Testis (tissue), 3 donors: ENCODE results near the gene LAMP5. TPM values are rescaled to one million over a fixed set of nuclear protein-coding genes. Genes with fewer than 3 reads are reported as not detected.

Experiments used
- DNase-seq: peaks from one replicate; pipeline ENCODE4 v3.0.0-alpha.2; 2019
- H3K27ac ChIP-seq, 2 donors: fragments of 200-600 bp; sonication (generic); one replicate each; pipeline ENCODE4 v1.5.1; 2019
- H3K27me3 ChIP-seq: fragments of 200-600 bp; sonication (generic); one replicate; pipeline ENCODE4 v1.5.1; 2019
- H3K36me3 ChIP-seq: fragments of 200-600 bp; sonication (generic); one replicate; pipeline ENCODE4 v1.5.1; 2017; ENCODE audit warnings: low read depth; ENCODE audit errors: missing control alignments
- H3K4me1 ChIP-seq: fragments of 200-600 bp; sonication (generic); one replicate; pipeline ENCODE4 v1.5.1; 2019
- H3K4me3 ChIP-seq, 2 donors: fragments of 200-600 bp; sonication (generic); one replicate each; pipeline ENCODE4 v1.5.1; 2017 to 2019
- H3K9me3 ChIP-seq: fragments of 200-600 bp; sonication (generic); one replicate; pipeline ENCODE4 v1.5.1; 2017
- POLR2A ChIP-seq: fragments of 450-650 bp; IDR thresholded peaks from one replicate; pipeline ENCODE4 v1.6.1; 2017; ENCODE audit warnings: antibody characterized with exemption, mild to moderate bottlenecking, moderate library complexity
- WGBS, 2 donors: methylation state at CpG; one replicate each; pipeline ENCODE4 v1.1.5; 2018; 5-methylcytosine and 5-hydroxymethylcytosine counted together
- intact Hi-C: fragments of 100-400 bp; cut with DNase I; formaldehyde crosslinking; loops from one replicate; pipeline ENCODE4 v1.15.1; 2023; ENCODE audit warnings: low total_unique reads
- polyA plus RNA-seq: library from polyadenylated mRNA; stranded (reverse); fragments of 350-450 nt; fragmentation: Illumina TruSeq; extraction: RNeasy Lipid Tissue Mini Kit (QIAGEN cat#74804); gene quantifications from one replicate; pipeline ENCODE4 v1.2.3, GENCODE V29; 2014; ENCODE audit warnings: low read depth, low replicate concordance; ENCODE audit not compliant: insufficient read depth
- total RNA-seq, 2 donors: library from RNA; depleted of rRNA; stranded (reverse); fragments of >200 nt; gene quantifications; one replicate each; pipeline ENCODE4 v1.2.3, GENCODE V29; 2016
- TF ChIP-seq, protein P1 (sequence below), 3 experiments: fragments of 450-650 bp in 2 of 3; fragments of 200-600 bp in 1 of 3; sonication (generic) in 1 of 3; IDR thresholded peaks; one replicate each; pipeline ENCODE4 v1.5.1; 2016 to 2019; ENCODE audit warnings: antibody characterized with exemption in 3 of 3, mild to moderate bottlenecking in 2 of 3, moderate library complexity in 1 of 3

Gene LAMP5
- total and polyA plus RNA-seq, 3 donors from 2014 or later, result 0.62 to 1.7 (median 0.71) TPM

DNA sequence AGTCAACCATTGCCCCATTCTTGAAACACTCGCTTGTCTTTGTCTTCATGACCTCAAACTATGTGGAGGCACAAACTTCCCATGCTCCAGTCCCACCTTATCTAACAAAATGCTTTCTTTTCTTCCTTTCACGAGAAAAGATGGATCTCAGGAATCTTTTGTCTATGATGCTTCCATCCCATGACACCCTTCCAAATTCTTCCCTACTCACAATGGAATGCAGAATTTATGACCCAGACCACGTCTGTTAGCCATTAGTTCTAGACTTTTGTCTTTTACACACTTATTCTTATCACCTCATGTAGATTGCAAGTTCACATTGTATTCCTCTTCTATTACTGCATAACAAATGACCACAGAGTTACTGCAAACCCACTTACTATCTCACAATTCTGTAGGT lies 24.2 kb upstream of the LAMP5 start:
- Histone ChIP-seq H3K4me1 (no peaks in the 10 kb centered on the region), H3K9me3 (no peaks in the 10 kb centered on the region), H3K4me3 (no peak overlapping the region), H3K27me3 (no peaks in the 10 kb centered on the region), H3K27ac (no peak overlapping the region), H3K36me3 (no peaks in the 10 kb centered on the region)
- TF ChIP-seq, protein P1, sequence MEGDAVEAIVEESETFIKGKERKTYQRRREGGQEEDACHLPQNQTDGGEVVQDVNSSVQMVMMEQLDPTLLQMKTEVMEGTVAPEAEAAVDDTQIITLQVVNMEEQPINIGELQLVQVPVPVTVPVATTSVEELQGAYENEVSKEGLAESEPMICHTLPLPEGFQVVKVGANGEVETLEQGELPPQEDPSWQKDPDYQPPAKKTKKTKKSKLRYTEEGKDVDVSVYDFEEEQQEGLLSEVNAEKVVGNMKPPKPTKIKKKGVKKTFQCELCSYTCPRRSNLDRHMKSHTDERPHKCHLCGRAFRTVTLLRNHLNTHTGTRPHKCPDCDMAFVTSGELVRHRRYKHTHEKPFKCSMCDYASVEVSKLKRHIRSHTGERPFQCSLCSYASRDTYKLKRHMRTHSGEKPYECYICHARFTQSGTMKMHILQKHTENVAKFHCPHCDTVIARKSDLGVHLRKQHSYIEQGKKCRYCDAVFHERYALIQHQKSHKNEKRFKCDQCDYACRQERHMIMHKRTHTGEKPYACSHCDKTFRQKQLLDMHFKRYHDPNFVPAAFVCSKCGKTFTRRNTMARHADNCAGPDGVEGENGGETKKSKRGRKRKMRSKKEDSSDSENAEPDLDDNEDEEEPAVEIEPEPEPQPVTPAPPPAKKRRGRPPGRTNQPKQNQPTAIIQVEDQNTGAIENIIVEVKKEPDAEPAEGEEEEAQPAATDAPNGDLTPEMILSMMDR (IDR thresholded peaks at IDR 0.05), result no peak
- TF ChIP-seq POLR2A, result no peak
- intact Hi-C loops, result no loop called here
- no peak for DNase-seq
- 75% methylated on average over 3 of the region's 3 CpGs for WGBS, 2 donors

DNA sequence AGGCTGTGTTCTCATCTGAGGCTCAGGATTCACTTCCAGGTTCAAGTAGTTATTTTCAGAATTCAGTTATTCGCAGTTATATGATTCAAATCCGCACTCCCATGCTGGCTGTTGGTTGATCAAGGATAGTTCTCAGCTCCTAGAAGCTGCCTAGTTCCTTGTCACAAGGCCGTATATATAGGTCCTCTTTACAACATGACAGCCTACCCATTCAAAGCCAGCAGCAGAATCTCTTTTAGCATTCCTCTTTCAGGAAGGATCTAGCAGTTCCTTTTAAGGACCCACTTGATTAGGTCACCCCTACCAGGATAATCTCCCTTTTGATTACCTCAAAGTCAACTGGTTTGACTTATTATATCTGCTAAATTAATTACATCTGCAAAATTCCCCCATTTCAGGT lies 23.8 kb upstream of the LAMP5 start:
- Histone ChIP-seq H3K4me3 (no peak overlapping the region), H3K36me3 (no peaks in the 10 kb centered on the region), H3K27me3 (no peaks in the 10 kb centered on the region), H3K27ac (no peak overlapping the region), H3K4me1 (no peaks in the 10 kb centered on the region), H3K9me3 (no peaks in the 10 kb centered on the region)
- no peak for TF ChIP-seq POLR2A
- TF ChIP-seq, protein P1 (IDR thresholded peaks at IDR 0.05), result no peak
- WGBS, 2 donors, result 89 to 96% methylated on average over 3 of the region's 3 CpGs
- no peak for DNase-seq
- intact Hi-C loops, result no loop called here

DNA sequence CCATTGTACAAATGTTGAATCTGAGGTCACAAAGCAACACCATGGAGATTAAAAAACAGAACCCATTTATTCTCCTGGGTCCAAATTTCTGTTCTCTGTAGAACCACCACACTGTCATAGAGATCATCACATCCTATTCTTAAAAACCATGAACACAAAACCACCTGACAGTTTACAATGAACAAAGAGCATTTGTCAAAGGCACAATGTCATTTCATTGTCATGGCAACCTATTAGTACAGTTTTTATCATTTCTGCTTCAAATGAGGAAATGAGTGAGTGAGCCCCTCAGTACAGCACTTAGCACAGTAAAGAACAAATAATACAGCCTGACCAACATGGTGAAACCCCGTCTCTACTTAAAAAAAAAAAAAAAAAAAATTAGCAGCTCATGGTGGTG lies 23.1 kb upstream of the LAMP5 start:
- H3K4me1 ChIP-seq, result no peaks in the 10 kb centered on the region
- TF ChIP-seq, protein P1 (IDR thresholded peaks at IDR 0.05), result no peak
- TF ChIP-seq POLR2A, result no peak
- H3K27ac ChIP-seq, result no peak overlapping the region
- H3K27me3 ChIP-seq, result no peaks in the 10 kb centered on the region
- intact Hi-C loops, result no loop called here
- no peak overlapping the region for H3K4me3 ChIP-seq
- H3K36me3 ChIP-seq, result no peaks in the 10 kb centered on the region
- WGBS, 2 donors, result 85 to 89% methylated on average over 1 of the region's 1 CpG
- H3K9me3 ChIP-seq, result no peaks in the 10 kb centered on the region
- no peak for DNase-seq

DNA sequence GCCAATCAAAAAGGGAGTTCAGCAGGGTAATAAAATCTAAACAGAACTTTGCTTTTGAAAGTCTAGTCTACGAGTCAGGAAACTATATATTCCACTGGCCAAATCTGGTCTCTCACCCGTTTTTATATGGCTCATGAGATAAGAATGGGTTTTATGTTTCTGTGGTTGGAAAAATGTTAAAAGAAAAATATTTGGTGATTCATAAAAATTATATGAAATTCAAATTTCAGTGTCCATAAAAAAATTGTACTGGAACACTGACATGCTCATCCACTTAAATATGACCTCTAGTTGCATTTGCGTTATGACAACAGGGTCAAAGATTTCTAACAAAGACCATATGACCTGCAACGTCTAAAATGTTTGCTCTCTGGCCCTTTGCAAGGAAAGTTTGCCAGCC lies 22.3 kb upstream of the LAMP5 start:
- Histone ChIP-seq H3K9me3 (no peaks in the 10 kb centered on the region), H3K36me3 (no peaks in the 10 kb centered on the region), H3K27me3 (no peaks in the 10 kb centered on the region), H3K4me3 (no peak overlapping the region), H3K27ac (no peak overlapping the region), H3K4me1 (no peaks in the 10 kb centered on the region)
- intact Hi-C loops, result no loop called here
- no peak for TF ChIP-seq POLR2A
- TF ChIP-seq, protein P1 (IDR thresholded peaks at IDR 0.05), result no peak
- no peak for DNase-seq
- WGBS, 2 donors, result 71 to 75% methylated on average over 4 of the region's 4 CpGs

GRCh38 chr20:9493803-9494202 lies 20.6 kb upstream of the LAMP5 start:
- Histone ChIP-seq H3K4me3 (no peak overlapping the region), H3K36me3 (no peaks in the 10 kb centered on the region), H3K4me1 (no peaks in the 10 kb centered on the region), H3K27ac (no peak overlapping the region), H3K9me3 (no peaks in the 10 kb centered on the region), H3K27me3 (no peaks in the 10 kb centered on the region)
- WGBS, 2 donors, result 69 to 84% methylated on average over 2 of the region's 2 CpGs
- TF ChIP-seq, protein P1 (IDR thresholded peaks at IDR 0.05), result no peak
- no peak for TF ChIP-seq POLR2A
- no peak for DNase-seq
- intact Hi-C loops, result no loop called here
